HCT116 (cell line): ENCODE data around the gene PRPSAP1. TPM values are rescaled to one million over a fixed set of nuclear protein-coding genes. Genes with fewer than 3 reads are reported as not detected.
A peak's percentile ranks its signal among the peaks of the same experiment; 100 is the strongest.

Experiments
- ATAC-seq: fragments of 200-7000 bp; cut with Tn5 transposase; 2 replicates; pipeline ENCODE4 v1.9.1; 2020; ENCODE audit warnings: mild to moderate bottlenecking, moderate library complexity
- BruUV-seq: library from RNA; stranded (reverse); fragments of 400-500 nt; replicated peaks from 2 replicates; lab custom pipeline; 2021; lab: Mats Ljungman, UMichigan
- CTCF ChIA-PET: fragments of 300-600 bp; sonication (Branson Sonifier 250); formaldehyde crosslinking; loops from one replicate; lab custom pipeline; 2021; ENCODE audit warnings: antibody characterized with exemption; lab: Charles Lee
- POLR2A ChIA-PET: fragments of 300-600, 350-600 bp; sonication (Branson Sonifier 250); formaldehyde crosslinking; loops from one replicate; lab custom pipeline; 2021; ENCODE audit warnings: antibody characterized with exemption; lab: Charles Lee
- RAD21 ChIA-PET, 2 experiments: fragments of 300-600 bp; sonication (Branson Sonifier 250); formaldehyde crosslinking; loops; one replicate each; lab custom pipeline; 2023; ENCODE audit warnings: low total read pairs in 2 of 2; ENCODE audit not compliant: uncharacterized antibody in 2 of 2, unreplicated experiment in 2 of 2, low non-redundant PET in 1 of 2; lab: Charles Lee
- DNase-seq: peaks from one replicate; pipeline ENCODE4 v3.0.0-alpha.2; 2010; ENCODE audit warnings: low read depth, low spot score
- H2AFZ ChIP-seq: fragments of 200-600 bp; shearing (Covaris generic), sonication (generic); 2 replicates; pipeline ENCODE4 v1.6.1; 2017; ENCODE audit warnings: low read depth, mixed run types, mixed read lengths, antibody characterized with exemption, low read length; ENCODE audit not compliant: poor library complexity, severe bottlenecking
- H3K27ac ChIP-seq: 2 replicates; pipeline ENCODE4 v1.5.1; 2012; ENCODE audit warnings: low read depth, low read length
- H3K27me3 ChIP-seq: fragments of 200-600 bp; sonication (generic); 2 replicates; pipeline ENCODE4 v1.6.1; 2016; ENCODE audit warnings: mixed run types, low read length, mixed read lengths; ENCODE audit not compliant: insufficient read depth
- H3K36me3 ChIP-seq, 2 experiments: fragments of 200-500 bp in 1 of 2; fragments of 200-600 bp in 1 of 2; sonication (Bioruptor generic) in 1 of 2; sonication (generic) in 1 of 2; 2 replicates each; pipeline versions ENCODE4 v1.5.1 to v1.6.1; 2014 to 2016; ENCODE audit warnings: low read length in 2 of 2, inconsistent platforms in 1 of 2, mixed read lengths in 1 of 2, mixed run types in 1 of 2; ENCODE audit not compliant: insufficient read depth in 2 of 2, control insufficient read depth in 1 of 2
- H3K4me1 ChIP-seq, 2 experiments: fragments of 200-600 bp in 1 of 2; sonication (generic) in 1 of 2; 2 replicates each; pipeline versions ENCODE4 v1.5.1 to v1.6.1; 2012 to 2017; ENCODE audit warnings: low read length in 2 of 2, inconsistent platforms in 1 of 2, mild to moderate bottlenecking in 1 of 2, mixed read lengths in 1 of 2, mixed run types in 1 of 2, moderate library complexity in 1 of 2; ENCODE audit not compliant: insufficient read depth in 2 of 2, control insufficient read depth in 1 of 2
- H3K4me2 ChIP-seq: fragments of 200-600 bp; sonication (generic); 2 replicates; pipeline ENCODE4 v1.6.1; 2017; ENCODE audit warnings: mixed run types, low read length, mixed read lengths
- H3K4me3 ChIP-seq, 2 experiments: fragments of 200-600 bp in 1 of 2; sonication (generic) in 1 of 2; replicated peaks in 1 of 2; 2 replicates each; pipeline ENCODE4 v1.5.1; 2011 to 2016; ENCODE audit warnings: low read length in 2 of 2, control low read depth in 1 of 2, low read depth in 1 of 2, mild to moderate bottlenecking in 1 of 2, mixed read lengths in 1 of 2, mixed run types in 1 of 2
- H3K79me2 ChIP-seq: fragments of 200-600 bp; sonication (generic); 2 replicates; pipeline ENCODE4 v1.6.1; 2017; ENCODE audit warnings: mild to moderate bottlenecking, mixed run types, low read length, moderate library complexity, mixed read lengths; ENCODE audit not compliant: insufficient read depth
- H3K9ac ChIP-seq: fragments of 200-600 bp; sonication (generic); 2 replicates; pipeline ENCODE4 v1.6.1; 2016; ENCODE audit warnings: low read length, mixed read lengths
- H3K9me2 ChIP-seq: fragments of 200-600 bp; sonication (generic), shearing (Covaris generic); 2 replicates; pipeline ENCODE4 v1.6.1; 2017; ENCODE audit warnings: mixed run types, mild to moderate bottlenecking, moderate library complexity; ENCODE audit not compliant: insufficient read depth
- H3K9me3 ChIP-seq, 2 experiments: fragments of 200-500 bp in 1 of 2; fragments of 200-600 bp in 1 of 2; sonication (Bioruptor generic) in 1 of 2; sonication (generic) in 1 of 2; 2 replicates each; pipeline ENCODE4 v1.6.1; 2014 to 2017; ENCODE audit warnings: low read length in 2 of 2, mixed read lengths in 2 of 2, inconsistent platforms in 1 of 2, low read depth in 1 of 2, mild to moderate bottlenecking in 1 of 2, mixed run types in 1 of 2, moderate library complexity in 1 of 2; ENCODE audit not compliant: control insufficient read depth in 1 of 2, insufficient read depth in 1 of 2
- H4K20me1 ChIP-seq: fragments of 200-600 bp; sonication (generic), shearing (Covaris generic); 2 replicates; pipeline ENCODE4 v1.6.1; 2017; ENCODE audit warnings: mixed run types, mild to moderate bottlenecking, moderate library complexity; ENCODE audit not compliant: insufficient read depth
- CBX3 ChIP-seq: IDR thresholded peaks from 2 replicates; pipeline ENCODE4 v1.6.1; 2012; ENCODE audit warnings: low read depth
- CEBPB ChIP-seq: IDR thresholded peaks from 2 replicates; pipeline ENCODE4 v1.6.1; 2012; ENCODE audit warnings: low read depth
- EGR1 ChIP-seq: IDR thresholded peaks from 2 replicates; pipeline ENCODE4 v1.6.1; 2012; ENCODE audit warnings: low read depth
- EZH2 ChIP-seq: fragments of 200-600 bp; sonication (generic); IDR thresholded peaks from 2 replicates; pipeline ENCODE4 v1.6.1; 2017; ENCODE audit warnings: antibody characterized with exemption, mixed run types
- FOSL1 ChIP-seq: IDR thresholded peaks from 2 replicates; pipeline ENCODE4 v1.6.1; 2012; ENCODE audit warnings: low read depth
- JUND ChIP-seq: IDR thresholded peaks from 2 replicates; pipeline ENCODE4 v1.6.1; 2012
- POLR2AphosphoS5 ChIP-seq: IDR thresholded peaks from 2 replicates; pipeline ENCODE4 v1.6.1; 2011; ENCODE audit warnings: mild to moderate bottlenecking, low read depth, low read length, moderate library complexity
- RAD21 ChIP-seq: IDR thresholded peaks from 2 replicates; pipeline ENCODE4 v1.6.1; 2012; ENCODE audit warnings: low read depth, mild to moderate bottlenecking
- SIN3A ChIP-seq: IDR thresholded peaks from 2 replicates; pipeline ENCODE4 v1.6.1; 2012; ENCODE audit warnings: low read depth
- SP1 ChIP-seq: IDR thresholded peaks from 2 replicates; pipeline ENCODE4 v1.6.1; 2012; ENCODE audit warnings: low read depth
- SRF ChIP-seq: IDR thresholded peaks from 2 replicates; pipeline ENCODE4 v1.6.1; 2012; ENCODE audit warnings: low read depth
- TCF7L2 ChIP-seq: IDR thresholded peaks from 2 replicates; pipeline ENCODE4 v1.7.0; 2011; ENCODE audit warnings: borderline replicate concordance, inconsistent platforms; ENCODE audit not compliant: insufficient read depth, insufficient read length; ENCODE audit errors: extremely low read depth
- YY1 ChIP-seq: IDR thresholded peaks from 2 replicates; pipeline ENCODE4 v1.6.1; 2011; ENCODE audit warnings: low read length, low read depth, moderate library complexity, mild to moderate bottlenecking; ENCODE audit not compliant: insufficient replicate concordance; ENCODE audit errors: extremely low read depth
- ZNF274 ChIP-seq: fragments of 200-500 bp; sonication (Bioruptor generic); IDR thresholded peaks from 2 replicates; pipeline ENCODE4 v1.6.1; 2014; ENCODE audit warnings: mild to moderate bottlenecking, low read depth, low read length, inconsistent platforms
- intact Hi-C: fragments of 100-400 bp; cut with micrococcal nuclease; formaldehyde crosslinking; loops from 2 replicates; pipeline ENCODE4 v1.10.0; 2022
- total RNA-seq: library from RNA; stranded (reverse); gene quantifications from one replicate; pipeline ENCODE4 v1.2.1, GENCODE V29; 2021; ENCODE audit not compliant: unreplicated experiment
- TF ChIP-seq, protein P1 (sequence below): IDR thresholded peaks from 2 replicates; pipeline ENCODE4 v1.6.1; 2011; ENCODE audit warnings: mild to moderate bottlenecking, low read length, moderate library complexity; ENCODE audit not compliant: insufficient replicate concordance; ENCODE audit errors: extremely low read depth
- TF ChIP-seq, protein P2 (sequence below), 3 experiments: fragments of 200-600 bp in 1 of 3; sonication (generic) in 1 of 3; IDR thresholded peaks in 2 of 3; conservative IDR thresholded peaks in 1 of 3; 2 replicates each; pipeline ENCODE4 v1.5.1; 2012 to 2017; ENCODE audit warnings: low read depth in 2 of 3, low read length in 2 of 3, antibody characterized with exemption in 1 of 3, borderline replicate concordance in 1 of 3, control low read depth in 1 of 3, mild to moderate bottlenecking in 1 of 3, mixed read lengths in 1 of 3, mixed run types in 1 of 3, moderate library complexity in 1 of 3; ENCODE audit not compliant: insufficient read depth in 1 of 3

The PRPSAP1 gene
- total RNA-seq, 1 experiment from 2014 or later: 81.4 TPM

GRCh38 chr17:76397184-76397583 is 43.5 kb upstream of the PRPSAP1 start:
- POLR2A ChIA-PET: interaction anchor here (1.3 kb wide), 1 partner anchor 43 kb away, joined by 4 read pairs; no protein-coding TSS in a partner anchor
- RAD21 ChIA-PET: interaction anchor here (0.9 to 2.0 kb wide), 5 partner anchors 31 to 93 kb away, joined by 3 to 9 read pairs (median 5); no protein-coding TSS in a partner anchor
- Histone ChIP-seq H3K27ac (no peak overlapping the region), H3K4me1 (no peaks in the 10 kb centered on the region), H3K4me2 (no peak overlapping the region), H3K79me2 (no peaks in the 10 kb centered on the region), H3K27me3 (no peaks in the 10 kb centered on the region), H4K20me1 (peaks cover 4% of the 10 kb centered on the region; the same call in 1 of the 2 replicates), H3K9ac (no peak overlapping the region), H3K9me2 (no peaks in the 10 kb centered on the region), H3K36me3 (peaks cover 54 to 59% of the 10 kb centered on the region in 2 experiments; a peak in 3 of 4 replicates), H3K9me3 (no peaks in the 10 kb centered on the region), H3K4me3 (no peak overlapping the region), H2AFZ (no peak overlapping the region)
- BruUV-seq: no TSS peak
- TF ChIP-seq FOSL1: no peak
- TF ChIP-seq, protein P1, sequence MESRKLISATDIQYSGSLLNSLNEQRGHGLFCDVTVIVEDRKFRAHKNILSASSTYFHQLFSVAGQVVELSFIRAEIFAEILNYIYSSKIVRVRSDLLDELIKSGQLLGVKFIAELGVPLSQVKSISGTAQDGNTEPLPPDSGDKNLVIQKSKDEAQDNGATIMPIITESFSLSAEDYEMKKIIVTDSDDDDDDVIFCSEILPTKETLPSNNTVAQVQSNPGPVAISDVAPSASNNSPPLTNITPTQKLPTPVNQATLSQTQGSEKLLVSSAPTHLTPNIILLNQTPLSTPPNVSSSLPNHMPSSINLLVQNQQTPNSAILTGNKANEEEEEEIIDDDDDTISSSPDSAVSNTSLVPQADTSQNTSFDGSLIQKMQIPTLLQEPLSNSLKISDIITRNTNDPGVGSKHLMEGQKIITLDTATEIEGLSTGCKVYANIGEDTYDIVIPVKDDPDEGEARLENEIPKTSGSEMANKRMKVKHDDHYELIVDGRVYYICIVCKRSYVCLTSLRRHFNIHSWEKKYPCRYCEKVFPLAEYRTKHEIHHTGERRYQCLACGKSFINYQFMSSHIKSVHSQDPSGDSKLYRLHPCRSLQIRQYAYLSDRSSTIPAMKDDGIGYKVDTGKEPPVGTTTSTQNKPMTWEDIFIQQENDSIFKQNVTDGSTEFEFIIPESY: no peak
- TF ChIP-seq YY1: no peak
- TF ChIP-seq JUND: no peak
- no peak for TF ChIP-seq ZNF274
- no peak for TF ChIP-seq EGR1
- no peak for DNase-seq
- ATAC-seq: peak; percentile 39
- intact Hi-C loops: no loop called here
- CTCF ChIA-PET: interaction anchor here (0.8 to 3.9 kb wide), 19 partner anchors 7 to 492 kb away, joined by 3 to 64 read pairs (median 10); partner anchors contain the start of genes PRPSAP1 and SPHK1

DNA sequence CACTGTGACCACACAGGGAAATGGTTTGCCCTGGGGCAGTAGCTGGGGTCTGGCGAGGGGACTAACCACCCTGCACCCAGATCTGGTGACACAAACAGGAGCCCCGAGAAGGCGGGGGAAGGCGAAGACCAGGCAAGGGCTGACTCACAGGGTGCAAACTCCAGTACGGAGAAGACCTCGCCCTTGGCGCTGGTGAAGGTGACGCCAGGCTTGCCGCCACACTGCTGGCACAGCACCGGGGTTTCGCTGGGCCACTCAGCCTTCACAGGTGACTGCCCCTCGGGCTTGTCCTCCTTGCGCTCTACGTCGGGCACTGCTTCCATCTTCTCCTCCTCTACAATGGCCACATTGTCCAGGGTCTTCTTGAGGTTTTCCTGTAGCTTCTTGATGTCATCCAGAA is 42.3 kb upstream of the PRPSAP1 start:
- no TSS peak for BruUV-seq
- no peaks in the 10 kb centered on the region for H3K79me2 ChIP-seq
- ATAC-seq (no peak), DNase-seq (no peak)
- ChIA-PET RAD21 (interaction anchor here in 1 of 2 experiments (0.6 kb wide), 1 partner anchor 110 kb away, joined by 3 read pairs; no protein-coding TSS in a partner anchor), POLR2A (no interaction called here), CTCF (interaction anchor here (1.1 to 3.9 kb wide), 2 partner anchors 11 to 30 kb away, joined by 4 to 37 read pairs; partner anchors contain the start of gene SPHK1)
- no peak overlapping the region for H3K4me2 ChIP-seq
- H3K4me3 ChIP-seq: no peak overlapping the region
- no peak overlapping the region for H2AFZ ChIP-seq
- no peaks in the 10 kb centered on the region for H3K27me3 ChIP-seq
- peaks cover 51 to 52% of the 10 kb centered on the region in 2 experiments; a peak in 3 of 4 replicates for H3K36me3 ChIP-seq
- H4K20me1 ChIP-seq: peaks cover 4% of the 10 kb centered on the region; the same call in 1 of the 2 replicates
- intact Hi-C loops: no loop called here
- no peak overlapping the region for H3K27ac ChIP-seq
- no peaks in the 10 kb centered on the region for H3K9me2 ChIP-seq
- H3K9me3 ChIP-seq: no peaks in the 10 kb centered on the region
- no peaks in the 10 kb centered on the region for H3K4me1 ChIP-seq
- H3K9ac ChIP-seq: no peak overlapping the region
- TF ChIP-seq RAD21 (no peak), POLR2AphosphoS5 (no peak), SP1 (no peak), SIN3A (no peak), SRF (no peak), TCF7L2 (no peak), EZH2 (no peak), YY1 (no peak), CBX3 (no peak), CEBPB (no peak), EGR1 (no peak)
- TF ChIP-seq, protein P2, sequence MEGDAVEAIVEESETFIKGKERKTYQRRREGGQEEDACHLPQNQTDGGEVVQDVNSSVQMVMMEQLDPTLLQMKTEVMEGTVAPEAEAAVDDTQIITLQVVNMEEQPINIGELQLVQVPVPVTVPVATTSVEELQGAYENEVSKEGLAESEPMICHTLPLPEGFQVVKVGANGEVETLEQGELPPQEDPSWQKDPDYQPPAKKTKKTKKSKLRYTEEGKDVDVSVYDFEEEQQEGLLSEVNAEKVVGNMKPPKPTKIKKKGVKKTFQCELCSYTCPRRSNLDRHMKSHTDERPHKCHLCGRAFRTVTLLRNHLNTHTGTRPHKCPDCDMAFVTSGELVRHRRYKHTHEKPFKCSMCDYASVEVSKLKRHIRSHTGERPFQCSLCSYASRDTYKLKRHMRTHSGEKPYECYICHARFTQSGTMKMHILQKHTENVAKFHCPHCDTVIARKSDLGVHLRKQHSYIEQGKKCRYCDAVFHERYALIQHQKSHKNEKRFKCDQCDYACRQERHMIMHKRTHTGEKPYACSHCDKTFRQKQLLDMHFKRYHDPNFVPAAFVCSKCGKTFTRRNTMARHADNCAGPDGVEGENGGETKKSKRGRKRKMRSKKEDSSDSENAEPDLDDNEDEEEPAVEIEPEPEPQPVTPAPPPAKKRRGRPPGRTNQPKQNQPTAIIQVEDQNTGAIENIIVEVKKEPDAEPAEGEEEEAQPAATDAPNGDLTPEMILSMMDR (IDR thresholded peaks at IDR 0.05 in 2 of 3, conservative IDR thresholded peaks at IDR 0.05 in 1 of 3; ENCODE audit: borderline replicate concordance in 1 of 3, insufficient read depth in 1 of 3, low read depth in 2 of 3, low read length in 2 of 3): no peak
